Measurements from ENCODE around the gene STXBP5L. TPM values are rescaled to one million over a fixed set of nuclear protein-coding genes. Genes with fewer than 3 reads are reported as not detected.

Gene STXBP5L
- not detected in 5 replicates for total RNA-seq (2022; extraction: Qiagen RNA extraction)

DNA sequence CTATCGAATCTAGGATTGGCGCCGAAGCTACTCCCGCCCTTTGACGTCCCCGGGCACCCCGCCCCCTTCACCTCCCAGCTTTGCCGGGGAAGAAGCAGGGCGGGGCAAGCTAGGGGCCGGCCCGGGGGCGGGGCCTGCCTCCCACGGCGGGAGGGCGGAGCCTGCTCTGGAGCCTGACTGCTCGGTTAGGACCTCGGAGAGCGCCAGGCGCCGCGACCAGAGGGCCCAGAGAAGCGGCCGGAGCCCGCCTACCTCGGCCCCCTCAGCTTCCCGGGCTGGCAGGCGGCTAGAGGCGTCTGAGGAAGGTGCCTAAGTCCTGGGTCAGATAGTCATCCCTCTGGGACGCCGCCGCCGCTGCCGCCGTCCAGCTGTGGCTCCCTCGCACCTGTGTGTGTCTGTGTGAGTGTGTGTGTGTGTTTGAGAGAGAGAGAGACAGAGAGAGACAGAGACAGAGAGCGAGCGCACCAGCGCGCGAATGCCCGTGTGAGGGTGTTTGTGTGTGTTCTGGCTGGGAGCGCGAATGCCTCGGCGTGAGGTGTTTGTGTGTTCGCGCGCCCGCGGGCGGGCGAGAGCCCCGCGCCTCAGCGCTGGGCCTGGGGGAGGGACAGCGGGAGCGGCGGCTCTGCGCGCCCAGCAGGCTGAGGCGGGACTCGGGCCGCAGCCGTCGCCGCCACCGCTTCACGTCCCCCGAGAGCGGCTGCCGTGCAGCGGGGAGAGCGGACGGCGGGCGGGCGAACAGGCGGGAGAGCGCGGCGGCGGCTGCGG is at the start of gene STXBP5L:
Gene STXBP5L (plus strand): TSS at position 176 of the 765 bp plus-strand sequence. CDS start 1,374 bp downstream, outside the sequence.

Other genes starting within 250 kb of the STXBP5L start
- 17.9 to 23.4 TPM (median 20.8 TPM) in 5 replicates for gene HGD, start 226.0 kb upstream of the STXBP5L start, total RNA-seq (2022; extraction: Qiagen RNA extraction)
- 12.0 to 23.0 TPM (median 14.6 TPM) in 5 replicates for gene RABL3, start 165.7 kb upstream of the STXBP5L start, total RNA-seq (2022; extraction: Qiagen RNA extraction)
- 10.4 to 16.7 TPM (median 12.5 TPM) in 5 replicates for gene GTF2E1, start 165.5 kb upstream of the STXBP5L start, total RNA-seq (2022; extraction: Qiagen RNA extraction)